Stimulated activated CD8-positive, alpha-beta memory T cell treated with anti-CD3 and anti-CD28 coated beads, Interleukin-12 subunit alpha, Interleukin-12 subunit beta, amount 100 ng/mL, for 24 hours (primary cell): ENCODE data around the gene PPIH.
"Not testable (repeated sequence)": the region's sequence is repeated elsewhere in the genome, so short reads cannot be mapped to it uniquely, and the experiment has no call there.

Experiments
- DNase-seq: peaks from one replicate; pipeline ENCODE4 v3.0.0-alpha.2; 2020; ENCODE audit errors: extremely low read depth

PPIH gene

GRCh38 chr1:42682484-42682738, 24.2 kb downstream of the PPIH start:
- DNase-seq: not testable (repeated sequence)

GRCh38 chr1:42682739-42683531, 24.7 kb downstream of the PPIH start:
- peak; percentile 23 for DNase-seq

DNA sequence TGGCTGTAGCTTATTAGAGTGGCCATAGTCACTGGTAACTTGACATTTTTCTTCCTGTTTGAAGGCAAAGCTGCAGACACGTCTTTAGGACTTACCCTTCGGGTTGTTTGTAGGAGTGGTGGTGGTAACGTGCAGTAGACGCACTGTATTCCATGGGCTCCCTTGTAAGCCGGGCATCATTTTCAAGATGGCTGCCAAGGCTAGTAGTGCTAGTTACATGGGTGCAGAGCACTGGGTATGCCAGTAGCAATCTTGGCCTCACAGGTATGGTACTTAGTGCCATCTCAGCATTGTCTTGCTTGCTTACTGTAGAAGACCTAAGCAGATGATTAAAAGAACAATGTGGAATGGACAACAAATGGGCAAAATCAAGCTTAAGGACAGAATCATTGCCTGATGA, 25.9 kb downstream of the PPIH start:
- no peak for DNase-seq

DNA sequence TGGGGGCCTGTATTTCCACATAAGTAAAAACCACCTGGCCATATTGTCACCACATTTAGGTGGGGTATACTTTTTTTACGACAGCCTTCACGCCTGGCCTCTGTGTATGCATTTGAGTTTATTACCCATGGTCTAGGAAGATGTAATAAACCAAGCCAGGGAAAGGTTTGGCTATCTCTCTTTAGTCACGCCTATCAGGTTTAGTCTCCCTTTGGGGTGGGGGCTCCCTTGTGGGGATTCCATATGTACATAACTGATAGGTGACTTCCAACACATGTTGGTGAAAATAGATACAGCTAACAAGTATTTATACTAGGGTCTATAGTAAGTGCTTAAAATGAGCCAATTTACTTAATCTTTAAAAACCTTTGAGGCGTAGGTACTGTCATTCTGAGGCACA, 28.2 kb downstream of the PPIH start:
- no peak for DNase-seq

DNA sequence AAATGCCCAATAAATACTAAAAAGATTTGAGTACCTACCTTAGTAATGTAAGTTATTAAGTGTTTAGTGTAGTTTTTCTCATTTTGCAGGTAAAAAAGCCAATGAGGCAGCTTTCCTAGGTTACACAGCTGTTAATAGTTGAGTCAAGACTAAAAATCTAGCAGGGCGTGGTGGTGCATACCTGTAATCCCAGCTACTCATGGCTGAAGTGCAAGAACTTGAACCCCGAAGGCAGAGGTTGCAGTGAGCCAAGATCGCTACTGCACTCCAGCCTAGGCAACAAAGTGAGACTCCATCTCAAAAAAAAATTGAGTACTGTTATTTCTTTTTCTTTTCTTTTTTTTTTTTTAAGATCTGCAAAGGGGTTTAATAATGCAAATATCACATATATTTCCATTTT, 31.7 kb downstream of the PPIH start:
- DNase-seq: no peak

DNA sequence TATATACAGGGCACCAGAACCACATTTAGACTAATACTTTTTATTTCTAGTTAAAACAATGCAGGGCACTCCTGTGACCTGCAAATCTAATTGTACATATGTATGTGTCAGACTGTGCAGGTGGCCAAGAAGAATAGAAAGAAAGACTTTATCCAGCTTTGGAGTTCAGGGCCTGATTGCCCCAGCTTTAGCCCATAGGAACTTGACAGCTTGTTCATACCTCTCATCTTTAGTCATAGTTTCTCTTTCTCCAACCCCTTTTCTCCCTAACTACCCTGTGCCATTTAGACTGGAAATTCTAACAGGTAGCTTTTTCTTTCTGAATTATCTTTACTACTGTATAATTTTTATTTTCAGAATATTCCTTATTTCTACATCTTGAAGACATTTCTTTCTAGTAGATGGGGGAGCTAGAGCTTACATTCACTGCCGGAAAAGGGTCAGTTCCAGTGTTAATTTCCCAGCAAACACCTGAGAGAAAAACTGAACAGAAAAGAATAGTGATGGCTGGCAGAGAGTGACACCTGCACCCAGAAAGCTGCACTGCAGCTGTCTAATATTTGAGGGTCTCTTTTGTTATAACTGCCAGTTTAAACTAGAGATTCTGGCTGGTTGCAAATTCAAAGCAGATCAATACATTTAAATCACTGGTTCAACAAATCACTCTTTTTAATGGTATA, 32.4 kb downstream of the PPIH start:
- DNase-seq: no peak

GRCh38 chr1:42691157-42691498, 32.9 kb downstream of the PPIH start:
- DNase-seq: no peak

- no peak for DNase-seq
These were observed 34.2 kb downstream of the PPIH start for GRCh38 chr1:42692461-42692860.

DNA sequence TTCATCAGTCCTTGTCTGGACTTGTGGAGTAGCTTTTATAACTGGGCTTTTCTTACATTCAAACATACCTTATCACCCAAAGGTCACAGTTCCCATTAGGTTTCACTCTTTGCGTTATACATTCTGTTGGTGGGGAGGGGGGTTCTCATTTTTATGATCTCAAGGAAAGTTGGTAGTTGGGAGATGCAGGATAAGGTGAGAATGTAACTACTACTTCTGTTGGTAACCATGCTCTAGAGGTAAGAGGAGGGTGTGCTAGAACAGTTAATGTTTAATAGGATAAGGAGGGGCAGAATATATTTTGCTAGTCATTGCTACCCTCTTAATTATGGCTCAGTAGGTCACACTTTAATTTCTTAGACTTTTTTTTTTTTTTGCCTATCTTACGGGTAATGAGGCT, 34.7 kb downstream of the PPIH start:
- no peak for DNase-seq

GRCh38 chr1:42698081-42698813, 40.0 kb downstream of the PPIH start:
- DNase-seq: no peak

GRCh38 chr1:42700006-42700405, 41.8 kb downstream of the PPIH start:
- DNase-seq: no peak

DNA sequence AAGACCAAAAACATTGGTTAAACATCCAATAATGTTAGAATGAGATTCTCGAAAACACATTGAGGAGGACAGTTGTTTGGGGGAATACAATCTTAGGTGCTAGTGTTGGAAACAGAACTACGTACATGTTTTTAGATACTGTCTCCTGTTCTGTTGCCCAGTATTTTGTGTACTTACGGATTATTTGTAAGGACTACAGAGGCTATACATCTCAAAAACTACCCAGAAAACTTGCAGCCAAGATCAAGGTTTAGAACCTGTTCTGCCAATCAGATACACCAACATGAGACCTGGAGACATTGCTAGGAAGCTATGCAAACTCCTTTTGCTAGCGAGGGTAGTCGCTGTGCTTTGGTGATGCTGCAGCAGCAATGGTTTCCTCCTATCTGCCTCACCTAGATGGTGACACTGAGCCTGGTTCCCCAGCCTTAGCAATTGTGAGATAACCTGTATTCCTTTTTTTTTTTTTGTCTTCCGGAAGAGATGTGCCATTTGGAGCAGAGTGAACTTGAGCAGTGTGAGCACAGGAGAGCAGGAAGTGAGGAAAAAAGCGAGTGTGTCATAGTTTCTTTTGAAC, 45.8 kb downstream of the PPIH start:
- no peak for DNase-seq

DNA sequence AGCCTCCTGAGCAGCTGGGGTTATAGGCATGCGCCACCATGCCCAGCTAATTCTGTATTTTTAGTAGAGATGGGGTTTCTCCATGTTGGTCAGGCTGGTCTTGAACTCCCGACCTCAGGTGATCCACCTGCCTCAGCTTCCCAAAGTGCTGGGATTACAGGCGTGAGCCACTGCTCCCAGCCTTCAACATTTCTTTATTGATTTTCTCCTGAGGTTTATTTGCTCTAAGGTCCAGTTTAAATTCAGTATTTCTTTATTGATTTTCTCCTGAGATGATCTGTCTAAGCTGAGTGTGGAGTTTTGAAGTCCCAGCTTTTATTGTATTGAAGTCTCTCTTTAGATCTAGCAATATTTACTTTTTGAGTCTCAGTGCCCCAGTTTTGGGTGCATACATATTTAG, 54.6 kb downstream of the PPIH start:
- not testable (repeated sequence) for DNase-seq

GRCh38 chr1:42713293-42713692, 55.1 kb downstream of the PPIH start:
- DNase-seq: no peak

GRCh38 chr1:42714441-42714840, 56.2 kb downstream of the PPIH start:
- not testable (repeated sequence) for DNase-seq

- DNase-seq: no peak
These were observed 62.6 kb downstream of the PPIH start for GRCh38 chr1:42720868-42721267.

DNA sequence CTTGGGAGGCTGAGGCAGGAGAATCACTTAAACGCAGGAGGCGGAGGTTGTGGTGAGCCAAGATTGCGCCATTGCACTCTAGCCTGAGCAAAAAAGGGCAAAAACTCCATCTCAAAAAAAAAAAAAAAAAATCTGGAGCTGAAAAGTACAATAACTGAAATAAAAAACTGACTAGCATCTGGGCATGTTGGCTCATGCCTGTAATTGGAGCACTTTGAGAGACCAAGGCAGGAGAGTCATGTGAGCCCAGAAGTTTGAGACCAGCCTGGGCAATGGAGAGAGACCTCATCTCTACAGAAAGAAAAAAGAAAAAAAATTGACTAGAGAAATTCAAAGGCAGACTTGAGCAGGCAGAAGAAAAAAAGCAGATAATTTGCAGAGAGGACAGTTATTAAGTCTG, 63.7 kb downstream of the PPIH start:
- DNase-seq: no peak

GRCh38 chr1:42722403-42722802, 64.2 kb downstream of the PPIH start:
- not testable (repeated sequence) for DNase-seq

DNA sequence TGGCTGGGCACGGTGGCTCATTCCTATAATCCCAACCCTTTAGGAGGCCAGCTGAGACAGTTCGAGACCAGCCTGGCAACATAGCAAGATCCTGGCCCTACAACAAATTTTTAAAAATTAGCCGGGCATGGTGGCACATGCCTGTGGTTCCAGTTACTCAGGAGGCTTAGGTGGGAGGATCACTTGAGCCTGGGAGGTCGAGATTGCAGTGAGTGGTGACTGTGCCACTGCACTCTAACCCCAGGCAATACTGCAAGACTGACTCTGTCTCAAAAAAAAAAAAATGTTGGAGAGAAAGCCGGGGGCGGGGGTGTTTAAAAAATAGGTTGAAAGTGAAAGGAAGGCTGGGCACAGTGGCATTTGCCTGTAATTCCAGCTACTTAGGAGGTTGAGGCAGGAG, 65.3 kb downstream of the PPIH start:
- DNase-seq: no peak

DNA sequence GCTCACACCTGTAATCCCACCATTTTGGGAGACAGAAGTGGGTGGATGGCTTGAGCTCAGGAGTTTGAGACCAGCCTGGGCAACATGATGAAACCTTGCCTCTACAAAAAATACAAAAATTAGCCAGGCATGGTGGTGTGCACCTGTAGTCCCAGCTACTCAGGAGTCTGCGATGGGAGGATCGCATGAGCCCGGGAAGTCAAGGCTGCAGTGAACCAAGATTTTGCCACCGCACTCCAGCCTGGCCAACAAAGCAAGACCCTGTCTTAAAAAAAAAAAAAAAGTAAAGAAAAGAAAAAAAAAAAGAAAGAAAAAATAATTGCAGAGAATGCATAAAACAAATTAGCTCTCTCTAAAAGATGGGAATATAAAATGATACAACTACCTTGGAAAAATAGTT, 67.6 kb downstream of the PPIH start:
- DNase-seq: not testable (repeated sequence)
